ENCODE data around the gene NAV2. TPM values are rescaled to one million over a fixed set of nuclear protein-coding genes. Genes with fewer than 3 reads are reported as not detected.

The NAV2 gene
- total RNA-seq, 1 experiment from 2014 or later = 2.1 TPM

DNA sequence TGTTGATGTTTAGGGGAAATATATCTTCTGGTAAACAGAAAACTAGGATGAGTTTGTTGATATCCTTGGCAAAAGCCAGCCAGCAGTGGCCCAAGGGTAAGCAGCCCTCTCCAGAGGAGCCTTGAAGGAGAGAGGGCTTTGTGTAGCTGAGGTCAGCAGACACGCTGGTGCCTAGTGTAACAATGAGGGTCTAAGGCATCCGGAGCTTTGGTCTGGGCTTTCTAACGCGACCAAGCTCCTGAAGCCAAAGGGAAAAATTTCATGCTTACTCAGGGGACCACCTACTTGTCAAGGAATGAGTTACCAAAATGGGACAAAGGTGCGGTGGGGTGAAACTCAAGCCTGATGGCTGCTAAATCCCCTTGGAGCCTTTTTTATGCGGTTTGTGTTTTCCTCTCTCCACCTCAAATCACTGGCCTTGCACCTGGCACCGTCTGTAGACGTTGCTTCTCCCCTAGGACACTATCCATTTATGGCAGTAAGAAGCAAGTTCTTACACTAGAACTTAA, 312.7 kb downstream of the NAV2 start:
- no peaks in the 10 kb centered on the region for H3K36me3 ChIP-seq (ENCODE audit: control insufficient read depth in 1 of 2, insufficient read depth in 2 of 2, low read length in 2 of 2)
- ChIA-PET RAD21 (ENCODE audit: low non-redundant PET in 1 of 2, low total read pairs in 2 of 2, uncharacterized antibody in 2 of 2, unreplicated experiment in 2 of 2) (no interaction called here), POLR2A (no interaction called here), CTCF (no interaction called here)
- no peak overlapping the region for H2AFZ ChIP-seq (ENCODE audit: low read depth, low read length, poor library complexity, severe bottlenecking)
- H3K4me2 ChIP-seq (ENCODE audit: low read length) = no peak overlapping the region
- ATAC-seq (no peak), DNase-seq (ENCODE audit: low read depth, low spot score) (no peak)
- no peak overlapping the region for H3K27ac ChIP-seq (ENCODE audit: low read depth, low read length)
- no peaks in the 10 kb centered on the region for H4K20me1 ChIP-seq (ENCODE audit: insufficient read depth)
- H3K27me3 ChIP-seq (ENCODE audit: insufficient read depth, low read length) = peaks cover 51% of the 10 kb centered on the region
- no peak overlapping the region for H3K9ac ChIP-seq (ENCODE audit: low read length)
- TF ChIP-seq ATF3 (IDR thresholded peaks at IDR 0.05) (no peak), RAD21 (IDR thresholded peaks at IDR 0.05; ENCODE audit: low read depth) (no peak), SP1 (IDR thresholded peaks at IDR 0.05; ENCODE audit: low read depth) (no peak), POLR2AphosphoS5 (IDR thresholded peaks at IDR 0.05; ENCODE audit: low read depth, low read length) (no peak), EZH2phosphoT487 (IDR thresholded peaks at IDR 0.05; ENCODE audit: borderline replicate concordance) (no peak), ELF1 (IDR thresholded peaks at IDR 0.05; ENCODE audit: borderline replicate concordance, low read depth) (no peak), CEBPB (IDR thresholded peaks at IDR 0.05; ENCODE audit: low read depth) (no peak), CBX3 (IDR thresholded peaks at IDR 0.05; ENCODE audit: low read depth) (no peak), FOSL1 (IDR thresholded peaks at IDR 0.05; ENCODE audit: low read depth) (no peak), REST (IDR thresholded peaks at IDR 0.05; ENCODE audit: low read depth) (no peak), TCF7L2 (IDR thresholded peaks at IDR 0.05; ENCODE audit: borderline replicate concordance, extremely low read depth, insufficient read depth, insufficient read length) (no peak), SRF (IDR thresholded peaks at IDR 0.05; ENCODE audit: low read depth) (no peak), ZFX (IDR thresholded peaks at IDR 0.05) (no peak), SIN3A (IDR thresholded peaks at IDR 0.05; ENCODE audit: low read depth) (no peak)
- TF ChIP-seq, protein P1, sequence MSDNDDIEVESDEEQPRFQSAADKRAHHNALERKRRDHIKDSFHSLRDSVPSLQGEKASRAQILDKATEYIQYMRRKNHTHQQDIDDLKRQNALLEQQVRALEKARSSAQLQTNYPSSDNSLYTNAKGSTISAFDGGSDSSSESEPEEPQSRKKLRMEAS (IDR thresholded peaks at IDR 0.05) = no peak
- H3K4me1 ChIP-seq (ENCODE audit: control insufficient read depth in 1 of 2, insufficient read depth in 2 of 2, low read length in 2 of 2) = no peaks in the 10 kb centered on the region
- H3K4me3 ChIP-seq (replicated peaks in 1 of 2; ENCODE audit: low read depth in 1 of 2, low read length in 2 of 2) = no peak overlapping the region
- intact Hi-C loops (cut with micrococcal nuclease) = no loop called here
- H3K9me3 ChIP-seq (ENCODE audit: control insufficient read depth in 1 of 2, insufficient read depth in 1 of 2, low read depth in 1 of 2, low read length in 2 of 2) = no peaks in the 10 kb centered on the region
- BruUV-seq (replicated peaks) = no TSS peak
- H3K9me2 ChIP-seq (ENCODE audit: insufficient read depth) = no peaks in the 10 kb centered on the region
- H3K79me2 ChIP-seq (ENCODE audit: insufficient read depth, low read length) = no peaks in the 10 kb centered on the region

Measured in HCT116 (cell line).